ENCODE measurements around the gene CREM.

Gene CREM

DNA sequence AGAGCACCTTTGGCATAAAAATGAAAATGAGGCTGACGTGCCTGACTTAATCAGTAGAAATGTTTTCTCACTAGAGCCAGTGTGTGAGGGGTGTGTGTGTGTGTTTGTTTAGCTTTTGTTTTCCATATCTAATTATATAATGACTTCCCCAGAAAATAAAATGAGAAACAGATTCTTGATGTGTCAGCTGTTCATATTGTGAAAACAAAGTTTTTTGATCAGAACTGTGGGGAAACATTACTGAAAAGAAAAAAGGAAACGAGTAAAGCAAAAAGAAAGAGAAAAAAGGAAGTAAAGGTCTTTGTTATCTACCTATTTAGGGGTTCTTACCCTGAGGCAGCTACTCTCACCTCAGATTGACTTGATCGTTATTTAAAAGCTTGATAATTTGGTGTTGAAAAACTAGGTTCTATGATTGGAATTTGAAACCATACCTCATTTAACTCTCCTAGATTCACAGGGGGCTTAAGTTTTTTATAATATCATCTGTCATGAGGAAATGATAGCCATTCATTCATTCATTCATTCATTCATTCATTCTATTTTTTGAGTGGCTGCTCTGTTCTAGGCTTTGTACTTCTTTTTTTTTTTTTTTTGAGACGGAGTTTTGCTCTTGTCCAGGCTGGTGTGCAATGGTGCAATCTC is 58.0 kb downstream of the CREM start:
- no peak overlapping the region for H3K27ac ChIP-seq (ENCODE audit: poor library complexity, severe bottlenecking)
- no peak for ATAC-seq (ENCODE audit: low read depth)
- TF ChIP-seq, protein P1, sequence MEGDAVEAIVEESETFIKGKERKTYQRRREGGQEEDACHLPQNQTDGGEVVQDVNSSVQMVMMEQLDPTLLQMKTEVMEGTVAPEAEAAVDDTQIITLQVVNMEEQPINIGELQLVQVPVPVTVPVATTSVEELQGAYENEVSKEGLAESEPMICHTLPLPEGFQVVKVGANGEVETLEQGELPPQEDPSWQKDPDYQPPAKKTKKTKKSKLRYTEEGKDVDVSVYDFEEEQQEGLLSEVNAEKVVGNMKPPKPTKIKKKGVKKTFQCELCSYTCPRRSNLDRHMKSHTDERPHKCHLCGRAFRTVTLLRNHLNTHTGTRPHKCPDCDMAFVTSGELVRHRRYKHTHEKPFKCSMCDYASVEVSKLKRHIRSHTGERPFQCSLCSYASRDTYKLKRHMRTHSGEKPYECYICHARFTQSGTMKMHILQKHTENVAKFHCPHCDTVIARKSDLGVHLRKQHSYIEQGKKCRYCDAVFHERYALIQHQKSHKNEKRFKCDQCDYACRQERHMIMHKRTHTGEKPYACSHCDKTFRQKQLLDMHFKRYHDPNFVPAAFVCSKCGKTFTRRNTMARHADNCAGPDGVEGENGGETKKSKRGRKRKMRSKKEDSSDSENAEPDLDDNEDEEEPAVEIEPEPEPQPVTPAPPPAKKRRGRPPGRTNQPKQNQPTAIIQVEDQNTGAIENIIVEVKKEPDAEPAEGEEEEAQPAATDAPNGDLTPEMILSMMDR (IDR thresholded peaks at IDR 0.05; ENCODE audit: poor library complexity, severe bottlenecking): no peak
- peaks cover 5% of the 10 kb centered on the region for H3K4me1 ChIP-seq (ENCODE audit: insufficient read depth, poor library complexity, severe bottlenecking)
- H3K9me3 ChIP-seq (ENCODE audit: severe bottlenecking): no peaks in the 10 kb centered on the region
- no peak overlapping the region for H3K4me3 ChIP-seq (ENCODE audit: severe bottlenecking)
- no peak for DNase-seq (ENCODE audit: low spot score)
- 0 out of 2 replicates have a peak, but pooled peaks cover under 1% of the 10 kb centered on the region for H3K36me3 ChIP-seq (ENCODE audit: low read depth)
- H3K27me3 ChIP-seq (ENCODE audit: insufficient read depth, poor library complexity, severe bottlenecking): no peaks in the 10 kb centered on the region

GRCh38 chr10:35185260-35186034 is 58.8 kb downstream of the CREM start:
- no peaks in the 10 kb centered on the region for H3K36me3 ChIP-seq (ENCODE audit: low read depth)
- ATAC-seq (ENCODE audit: low read depth): no peak
- no peaks in the 10 kb centered on the region for H3K27me3 ChIP-seq (ENCODE audit: insufficient read depth, poor library complexity, severe bottlenecking)
- DNase-seq (ENCODE audit: low spot score): no peak
- no peak overlapping the region for H3K4me3 ChIP-seq (ENCODE audit: severe bottlenecking)
- H3K9me3 ChIP-seq (ENCODE audit: severe bottlenecking): no peaks in the 10 kb centered on the region
- H3K4me1 ChIP-seq (ENCODE audit: insufficient read depth, poor library complexity, severe bottlenecking): peaks cover 5% of the 10 kb centered on the region
- H3K27ac ChIP-seq (ENCODE audit: poor library complexity, severe bottlenecking): no peak overlapping the region
- TF ChIP-seq, protein P1 (IDR thresholded peaks at IDR 0.05; ENCODE audit: poor library complexity, severe bottlenecking): no peak

DNA sequence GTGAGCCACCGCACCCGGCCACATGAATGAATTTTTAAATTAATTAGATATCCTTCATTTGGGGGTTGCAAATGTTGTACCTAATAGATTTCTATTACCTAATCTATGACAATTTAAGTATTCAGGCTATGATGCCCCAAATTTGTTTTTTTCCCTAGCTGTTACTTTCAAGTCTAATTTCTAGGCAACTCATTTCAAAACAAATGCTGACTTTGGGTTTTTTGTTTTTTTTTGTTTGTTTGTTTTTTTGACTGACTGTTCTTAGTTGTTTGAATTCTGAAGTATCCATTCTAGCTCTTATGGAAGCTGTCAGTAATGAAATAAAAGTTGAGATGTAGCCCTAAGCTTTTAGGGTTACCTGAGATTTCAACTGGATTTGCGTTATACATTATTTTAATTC is 62.3 kb downstream of the CREM start:
- Histone ChIP-seq H3K36me3 (ENCODE audit: low read depth) (no peaks in the 10 kb centered on the region), H3K4me3 (ENCODE audit: severe bottlenecking) (no peak overlapping the region), H3K9me3 (ENCODE audit: severe bottlenecking) (no peaks in the 10 kb centered on the region), H3K27me3 (ENCODE audit: insufficient read depth, poor library complexity, severe bottlenecking) (no peaks in the 10 kb centered on the region), H3K4me1 (ENCODE audit: insufficient read depth, poor library complexity, severe bottlenecking) (no peaks in the 10 kb centered on the region), H3K27ac (ENCODE audit: poor library complexity, severe bottlenecking) (no peak overlapping the region)
- TF ChIP-seq, protein P1 (IDR thresholded peaks at IDR 0.05; ENCODE audit: poor library complexity, severe bottlenecking): no peak
- DNase-seq (ENCODE audit: low spot score) (no peak), ATAC-seq (ENCODE audit: low read depth) (no peak)

DNA sequence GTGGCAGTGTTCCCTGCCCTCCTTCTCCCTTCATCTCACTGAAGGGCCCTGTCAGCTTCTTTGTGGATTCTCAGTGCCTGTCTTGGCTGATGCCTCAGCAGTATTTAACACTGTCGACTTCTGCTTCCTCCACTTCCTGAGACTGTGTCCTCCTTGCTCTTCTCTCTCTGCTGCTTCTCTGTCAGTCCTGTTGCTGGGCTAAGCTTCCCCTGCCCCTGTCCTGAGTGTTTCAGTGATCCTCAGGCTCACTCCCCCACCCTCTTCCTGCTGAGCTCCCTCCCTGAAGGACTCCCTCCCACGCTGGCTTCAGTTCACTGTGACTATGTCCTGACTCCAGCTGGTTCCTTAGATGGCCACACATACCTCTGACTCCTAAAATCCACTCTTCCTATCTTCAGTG is 64.9 kb downstream of the CREM start:
- H3K27me3 ChIP-seq (ENCODE audit: insufficient read depth, poor library complexity, severe bottlenecking): no peaks in the 10 kb centered on the region
- no peak for ATAC-seq (ENCODE audit: low read depth)
- H3K4me3 ChIP-seq (ENCODE audit: severe bottlenecking): no peak overlapping the region
- DNase-seq (ENCODE audit: low spot score): no peak
- H3K36me3 ChIP-seq (ENCODE audit: low read depth): no peaks in the 10 kb centered on the region
- no peaks in the 10 kb centered on the region for H3K9me3 ChIP-seq (ENCODE audit: severe bottlenecking)
- peaks cover 9% of the 10 kb centered on the region for H3K4me1 ChIP-seq (ENCODE audit: insufficient read depth, poor library complexity, severe bottlenecking)
- H3K27ac ChIP-seq (ENCODE audit: poor library complexity, severe bottlenecking): no peak overlapping the region
- TF ChIP-seq, protein P1 (IDR thresholded peaks at IDR 0.05; ENCODE audit: poor library complexity, severe bottlenecking): no peak

All from RWPE2 (cell line).